Measurements from ENCODE around the gene CYFIP1. TPM values are rescaled to one million over a fixed set of nuclear protein-coding genes. Genes with fewer than 3 reads are reported as not detected.

CYFIP1 gene
- total and polyA plus RNA-seq, 2 of the 8 experiments (the other 6 are each of a cell fraction or from before 2014, with no cell fraction given): 38.6 to 81.7 TPM

- no peak overlapping the region for H4K5ac ChIP-seq (ENCODE audit: insufficient read length, low read depth, low read length)
- no peak overlapping the region for H2BK5ac ChIP-seq (ENCODE audit: low read depth, low read length)
- peaks cover 5 to 10% (median 8%) of the 10 kb centered on the region in 4 experiments for H3K4me1 ChIP-seq (replicated peaks in 1 of 4; ENCODE audit: control insufficient read depth in 3 of 4, insufficient read depth in 4 of 4, low read length in 3 of 4)
- H3K56ac ChIP-seq (replicated peaks; ENCODE audit: insufficient read length, low read depth, low read length): no peak overlapping the region
- POLR2A ChIA-PET (ENCODE audit: partially characterized antibody): interaction anchor here (0.9 to 5.3 kb wide), 3 partner anchors 10 to 42 kb away, joined by 3 to 24 read pairs (median 3); partner anchors contain the start of gene NIPA2
- H2BK15ac ChIP-seq (ENCODE audit: low read length): no peak overlapping the region
- H3K36me3 ChIP-seq (ENCODE audit: control insufficient read depth in 2 of 4, insufficient read depth in 4 of 4, low read length in 3 of 4): peaks cover 0 to 7% (median 0%) of the 10 kb centered on the region in 4 experiments; a peak in 2 of 8 replicates
- CTCF ChIA-PET (ENCODE audit: partially characterized antibody): interaction anchor here (1.1 to 1.4 kb wide), 2 partner anchors 16 to 33 kb away, joined by 3 to 4 read pairs; no protein-coding TSS in a partner anchor
- no peak for FAIRE-seq
- peak overlapping the region; percentile 12 for H2BK120ac ChIP-seq (replicated peaks; ENCODE audit: low read depth, low read length)
- peak in 1 of 2 experiments; percentile 49 for DNase-seq (ENCODE audit: low read depth in 1 of 2, low spot score in 2 of 2)
- no peak overlapping the region for H2BK20ac ChIP-seq (ENCODE audit: low read length)
- H2AK5ac ChIP-seq (ENCODE audit: low read depth, low read length): no peak overlapping the region
- no peaks in the 10 kb centered on the region for H3K9me3 ChIP-seq (ENCODE audit: insufficient read depth in 2 of 2, low read depth in 1 of 2, low read length in 1 of 2)
- H2BK12ac ChIP-seq (ENCODE audit: low read depth, low read length): 0 out of 2 replicates have a peak overlapping the region, but pooled peaks have one; percentile 30
- H3K27ac ChIP-seq (ENCODE audit: low read depth, low read length): no peak overlapping the region
- no peak overlapping the region for H3K9ac ChIP-seq (replicated peaks in 1 of 4; ENCODE audit: extremely low read depth in 1 of 4, low read depth in 3 of 4, low read length in 3 of 4)
- no peaks in the 10 kb centered on the region for H3K23me2 ChIP-seq (ENCODE audit: low read depth, low read length)
- no peaks in the 10 kb centered on the region for H3K79me1 ChIP-seq (ENCODE audit: low read depth, low read length)
- no peak overlapping the region for H2AFZ ChIP-seq (ENCODE audit: low read length)
- no peaks in the 10 kb centered on the region for H3K79me2 ChIP-seq (ENCODE audit: control insufficient read depth in 1 of 2, insufficient read depth in 2 of 2, low read length in 2 of 2)
- H3K4ac ChIP-seq (replicated peaks; ENCODE audit: insufficient read length, low read depth, low read length): no peak overlapping the region
- H3K27me3 ChIP-seq (replicated peaks in 1 of 4; ENCODE audit: control insufficient read depth in 3 of 4, extremely low read depth in 1 of 4, insufficient read depth in 3 of 4, low read length in 3 of 4): peaks cover 0 to 2% (median 0%) of the 10 kb centered on the region in 4 experiments; a peak in 2 of 7 replicates
- no peak overlapping the region for H4K91ac ChIP-seq (replicated peaks; ENCODE audit: insufficient read length, low read length)
- no peak overlapping the region for H3K4me3 ChIP-seq (ENCODE audit: extremely low read depth in 1 of 4, insufficient read depth in 2 of 4, low read depth in 3 of 4, low read length in 4 of 4)
- H3K18ac ChIP-seq (ENCODE audit: extremely low read depth, low read length): no peak overlapping the region
- peak overlapping the region in 1 of 2 experiments; percentile 24; a peak in 1 of 4 replicates for H3K4me2 ChIP-seq (ENCODE audit: insufficient read depth in 1 of 2, low read depth in 2 of 2, low read length in 2 of 2)
- H4K8ac ChIP-seq (ENCODE audit: extremely low read depth, insufficient read depth, low read length): no peak overlapping the region
- WGBS, 2 experiments (ENCODE audit: extremely low coverage in 1 of 2, insufficient coverage in 1 of 2, insufficient read length in 1 of 2, insufficient replicate concordance in 2 of 2, low coverage in 1 of 2, low lambda C conversion rate in 2 of 2, missing lambda C conversion rate in 1 of 2): 18% methylated on average over 1 of the region's 1 CpG; no CpG with 5 or more reads in 1 of the 2 experiments
- no peak overlapping the region for H3K23ac ChIP-seq (ENCODE audit: insufficient read length)
- no peaks in the 10 kb centered on the region for H4K20me1 ChIP-seq (replicated peaks in 1 of 2; ENCODE audit: control insufficient read depth in 1 of 2, insufficient read depth in 2 of 2, low read length in 2 of 2)
- no peak overlapping the region for H3K14ac ChIP-seq (ENCODE audit: insufficient read length)
- TF ChIP-seq EP300 (IDR thresholded peaks at IDR 0.05; ENCODE audit: borderline replicate concordance in 1 of 2, low read depth in 2 of 2, low read length in 2 of 2) (peak in 1 of 2 experiments; percentile 14; a peak in 1 of 3 replicates), CBX8 (IDR thresholded peaks at IDR 0.05; ENCODE audit: borderline replicate concordance, low read depth, low read length) (no peak), EZH2 (IDR thresholded peaks at IDR 0.05; ENCODE audit: low read depth, low read length, severe bottlenecking) (no peak), HDAC2 (IDR thresholded peaks at IDR 0.05; ENCODE audit: borderline replicate concordance in 1 of 2, low read depth in 2 of 2, low read length in 2 of 2) (peak in 1 of 2 experiments; percentile 60; a peak in 1 of 4 replicates), NANOG (IDR thresholded peaks at IDR 0.05; ENCODE audit: insufficient read depth, low read depth, low read length, poor library complexity, severe bottlenecking) (peak; percentile 90), CTBP2 (IDR thresholded peaks at IDR 0.05; ENCODE audit: borderline replicate concordance, insufficient read depth, insufficient read length, low read length) (peak; percentile 88), ASH2L (IDR thresholded peaks at IDR 0.05; ENCODE audit: low read length) (no peak), NRF1 (IDR thresholded peaks at IDR 0.05; ENCODE audit: low read depth, low read length) (no peak), POU5F1 (IDR thresholded peaks at IDR 0.05; ENCODE audit: low read depth, low read length) (peak; percentile 92; the same call in 1 of the 2 replicates), CEBPB (IDR thresholded peaks at IDR 0.05; ENCODE audit: low read depth, low read length) (peak; percentile 88), TAF7 (optimal IDR thresholded peaks at IDR 0.05; ENCODE audit: borderline replicate concordance, low read depth, low read length) (no peak)
- TF ChIP-seq, protein P1, sequence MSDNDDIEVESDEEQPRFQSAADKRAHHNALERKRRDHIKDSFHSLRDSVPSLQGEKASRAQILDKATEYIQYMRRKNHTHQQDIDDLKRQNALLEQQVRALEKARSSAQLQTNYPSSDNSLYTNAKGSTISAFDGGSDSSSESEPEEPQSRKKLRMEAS (IDR thresholded peaks at IDR 0.05): 0 out of 2 replicates have a peak, but pooled peaks have one; percentile 13
Measured at GRCh38 chr15:22827125-22827524, 153.0 kb downstream of the CYFIP1 start.

Measured in H1 (cell line).